ENCODE data around the gene TPD52L1.
"Not testable (repeated sequence)": the region's sequence is repeated elsewhere in the genome, so short reads cannot be mapped to it uniquely, and the experiment has no call there.

TPD52L1 gene

GRCh38 chr6:125271486-125272159 lies 118.0 kb downstream of the TPD52L1 start:
- no peak for DNase-seq (ENCODE audit: low spot score)

GRCh38 chr6:125273251-125273650 lies 119.7 kb downstream of the TPD52L1 start:
- DNase-seq (ENCODE audit: low spot score) = no peak
- no peak for TF ChIP-seq CTCF (IDR thresholded peaks at IDR 0.05; ENCODE audit: extremely low read depth, missing control alignments)

More at GRCh38 chr6:125271486-125272159, 118.0 kb downstream of the TPD52L1 start:
- no peak for TF ChIP-seq CTCF (IDR thresholded peaks at IDR 0.05; ENCODE audit: extremely low read depth, missing control alignments)

GRCh38 chr6:125273965-125274364 lies 120.4 kb downstream of the TPD52L1 start:
- TF ChIP-seq CTCF (IDR thresholded peaks at IDR 0.05; ENCODE audit: extremely low read depth, missing control alignments) = no peak
- no peak for DNase-seq (ENCODE audit: low spot score)

GRCh38 chr6:125274935-125275334 lies 121.4 kb downstream of the TPD52L1 start:
- no peak for DNase-seq (ENCODE audit: low spot score)
- no peak for TF ChIP-seq CTCF (IDR thresholded peaks at IDR 0.05; ENCODE audit: extremely low read depth, missing control alignments)

- DNase-seq (ENCODE audit: low spot score) = no peak
- no peak for TF ChIP-seq CTCF (IDR thresholded peaks at IDR 0.05; ENCODE audit: extremely low read depth, missing control alignments)
Observed at GRCh38 chr6:125275779-125276178, 122.2 kb downstream of the TPD52L1 start.

GRCh38 chr6:125277838-125278237 lies 124.3 kb downstream of the TPD52L1 start:
- TF ChIP-seq CTCF (IDR thresholded peaks at IDR 0.05; ENCODE audit: extremely low read depth, missing control alignments) = no peak
- no peak for DNase-seq (ENCODE audit: low spot score)

- no peak for DNase-seq (ENCODE audit: low spot score)
- TF ChIP-seq CTCF (IDR thresholded peaks at IDR 0.05; ENCODE audit: extremely low read depth, missing control alignments) = no peak
Observed at GRCh38 chr6:125279961-125280360, 126.4 kb downstream of the TPD52L1 start.

- not testable (repeated sequence) for DNase-seq (ENCODE audit: low spot score)
Observed at GRCh38 chr6:125280370-125281035, 126.9 kb downstream of the TPD52L1 start.

- not testable (repeated sequence) for DNase-seq (ENCODE audit: low spot score)
Observed at GRCh38 chr6:125282470-125282869, 128.9 kb downstream of the TPD52L1 start.
